Activated CD4-positive, alpha-beta T cell treated with anti-CD3 and anti-CD28 coated beads for 36 hours (primary cell): ENCODE data around the gene PAQR8. TPM values are rescaled to one million over a fixed set of nuclear protein-coding genes. Genes with fewer than 3 reads are reported as not detected.

Experiments used
- ATAC-seq: fragments of 200-7000 bp; cut with Tn5 transposase; one replicate; pipeline ENCODE4 v1.10.0; 2021; ENCODE audit warnings: mild to moderate bottlenecking, moderate library complexity
- CTCF ChIA-PET: fragments of 350-600 bp; sonication (Branson Sonifier 250); formaldehyde crosslinking; loops from one replicate; lab custom pipeline; 2021; ENCODE audit warnings: antibody characterized with exemption; lab: Charles Lee
- POLR2A ChIA-PET: fragments of 350-600 bp; sonication (Branson Sonifier 250); formaldehyde crosslinking; loops from one replicate; lab custom pipeline; 2021; ENCODE audit warnings: antibody characterized with exemption, inconsistent platforms; lab: Charles Lee
- DNase-seq: peaks from one replicate; pipeline ENCODE4 v3.0.0-alpha.2; 2020
- H3K27ac Mint-ChIP-seq: one replicate; pipeline ENCODE4 v1.8.0; 2021; ENCODE audit warnings: mixed read lengths
- H3K27me3 Mint-ChIP-seq: one replicate; pipeline ENCODE4 v1.8.0; 2021; ENCODE audit warnings: mixed read lengths
- H3K36me3 Mint-ChIP-seq: one replicate; pipeline ENCODE4 v1.8.0; 2021; ENCODE audit warnings: low read depth, mixed read lengths
- H3K4me1 Mint-ChIP-seq: one replicate; pipeline ENCODE4 v1.8.0; 2021; ENCODE audit warnings: mixed read lengths
- H3K4me3 Mint-ChIP-seq: one replicate; pipeline ENCODE4 v1.8.0; 2021; ENCODE audit warnings: mild to moderate bottlenecking, moderate library complexity, mixed read lengths
- H3K9me3 Mint-ChIP-seq: one replicate; pipeline ENCODE4 v1.8.0; 2021; ENCODE audit warnings: low read depth, mixed read lengths
- intact Hi-C, 2 experiments: fragments of 100-400 bp; cut with DNase I in 1 of 2; cut with micrococcal nuclease in 1 of 2; formaldehyde crosslinking; loops; one replicate each; pipeline versions ENCODE4 v1.14.2 to v1.15.1; 2022 to 2024; cut with DNase I, micrococcal nuclease
- total RNA-seq, 2 experiments: library from RNA; stranded (reverse); gene quantifications; one replicate each; pipeline ENCODE4 v1.2.3, GENCODE V29; 2021

PAQR8 gene
- total RNA-seq, 2 experiments from 2014 or later, result 9.0 to 9.1 TPM

DNA sequence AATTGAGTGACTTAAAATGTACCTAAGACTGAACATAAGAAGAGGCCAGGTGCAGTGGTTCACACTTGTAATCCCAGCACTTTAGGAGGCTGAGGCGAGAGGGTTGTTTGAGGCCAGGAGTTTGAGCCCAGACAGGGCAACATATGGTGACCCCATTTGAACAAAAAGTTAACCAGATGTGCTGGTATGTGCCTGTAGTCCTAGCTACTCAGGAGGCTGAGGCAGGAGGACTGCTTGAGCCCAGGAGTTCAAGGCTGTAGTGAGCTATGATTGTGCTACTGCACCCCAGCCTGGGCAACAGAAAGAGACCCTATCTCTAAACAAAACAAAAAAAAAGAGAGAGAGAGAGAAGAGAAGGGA, 10.1 kb upstream of the PAQR8 start:
- peaks cover 14% of the 10 kb centered on the region for H3K4me1 Mint-ChIP-seq
- H3K36me3 Mint-ChIP-seq, result no peaks in the 10 kb centered on the region
- DNase-seq (no peak), ATAC-seq (no peak)
- ChIA-PET POLR2A (no interaction called here), CTCF (interaction anchor here (1.6 kb wide), 1 partner anchor 10 kb away, joined by 6 read pairs; the partner anchor contains the start of gene PAQR8)
- no peak overlapping the region for H3K27ac Mint-ChIP-seq
- no peaks in the 10 kb centered on the region for H3K9me3 Mint-ChIP-seq
- no peak overlapping the region for H3K4me3 Mint-ChIP-seq
- intact Hi-C loops, result no loop called here
- H3K27me3 Mint-ChIP-seq, result no peaks in the 10 kb centered on the region

GRCh38 chr6:52352239-52353018, 9.5 kb upstream of the PAQR8 start:
- Mint-ChIP-seq H3K4me1 (peaks cover 14% of the 10 kb centered on the region), H3K9me3 (no peaks in the 10 kb centered on the region), H3K4me3 (no peak overlapping the region), H3K27ac (no peak overlapping the region), H3K36me3 (no peaks in the 10 kb centered on the region), H3K27me3 (no peaks in the 10 kb centered on the region)
- ATAC-seq (peak; percentile 70), DNase-seq (no peak)
- intact Hi-C loops, result no loop called here
- POLR2A ChIA-PET, result no interaction called here
- CTCF ChIA-PET, result interaction anchor here (1.6 kb wide), 1 partner anchor 10 kb away, joined by 6 read pairs; the partner anchor contains the start of gene PAQR8

DNA sequence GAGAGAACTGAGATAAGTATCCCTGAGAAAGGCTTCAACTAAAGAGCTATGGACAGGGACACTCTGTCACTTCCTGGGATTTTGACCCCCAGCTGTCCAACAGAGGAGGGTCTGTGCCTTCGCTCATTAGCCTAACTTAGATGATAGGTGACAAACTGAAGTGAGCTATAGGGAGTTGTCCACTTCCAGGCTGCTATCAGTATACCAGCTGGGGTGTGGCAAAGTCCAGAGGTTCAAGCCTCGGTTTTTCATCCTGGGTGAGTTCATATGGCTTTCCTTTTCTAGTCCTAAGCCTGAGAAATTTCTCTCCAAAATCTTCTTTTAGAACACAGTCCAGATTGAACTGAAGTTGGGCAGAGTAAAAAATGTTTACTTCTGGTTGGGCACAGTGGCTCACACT, 5.9 kb upstream of the PAQR8 start:
- no peak overlapping the region for H3K4me3 Mint-ChIP-seq
- no peak for DNase-seq
- H3K4me1 Mint-ChIP-seq, result peaks cover 10% of the 10 kb centered on the region
- no peaks in the 10 kb centered on the region for H3K36me3 Mint-ChIP-seq
- H3K9me3 Mint-ChIP-seq, result no peaks in the 10 kb centered on the region
- ChIA-PET POLR2A (no interaction called here), CTCF (interaction anchor here (0.7 kb wide), 1 partner anchor 63 kb away, joined by 3 read pairs; no protein-coding TSS in a partner anchor)
- no peak for ATAC-seq
- no peak overlapping the region for H3K27ac Mint-ChIP-seq
- intact Hi-C loops, result no loop called here
- H3K27me3 Mint-ChIP-seq, result no peaks in the 10 kb centered on the region

DNA sequence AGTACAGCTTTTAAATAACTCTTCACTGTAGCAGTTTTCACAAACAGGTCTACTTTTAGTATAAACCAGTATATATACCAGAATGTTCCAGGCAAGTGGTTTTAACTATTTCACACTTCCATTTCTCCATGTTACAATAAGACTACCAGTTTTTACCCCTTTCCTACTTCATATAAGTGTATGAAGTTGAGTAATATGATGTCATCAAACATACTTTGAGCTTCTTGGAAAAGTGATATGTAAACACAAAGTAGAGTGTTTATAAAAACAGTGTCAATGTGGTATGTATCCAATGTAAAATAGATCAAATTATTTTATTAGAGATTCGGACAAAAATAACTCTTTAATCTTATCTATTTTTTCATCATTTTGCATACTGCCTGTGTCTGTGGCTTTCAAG, 2.5 kb upstream of the PAQR8 start:
- DNase-seq (no peak), ATAC-seq (no peak)
- H3K9me3 Mint-ChIP-seq, result no peaks in the 10 kb centered on the region
- H3K27ac Mint-ChIP-seq, result no peak overlapping the region
- H3K4me3 Mint-ChIP-seq, result no peak overlapping the region
- H3K4me1 Mint-ChIP-seq, result peaks cover 23% of the 10 kb centered on the region
- CTCF ChIA-PET, result interaction anchor here (1.3 to 1.7 kb wide), 3 partner anchors 13 to 40 kb away, joined by 3 to 4 read pairs (median 4); no protein-coding TSS in a partner anchor
- intact Hi-C loops, result no loop called here
- no peaks in the 10 kb centered on the region for H3K27me3 Mint-ChIP-seq
- POLR2A ChIA-PET, result no interaction called here
- H3K36me3 Mint-ChIP-seq, result peaks cover 11% of the 10 kb centered on the region

DNA sequence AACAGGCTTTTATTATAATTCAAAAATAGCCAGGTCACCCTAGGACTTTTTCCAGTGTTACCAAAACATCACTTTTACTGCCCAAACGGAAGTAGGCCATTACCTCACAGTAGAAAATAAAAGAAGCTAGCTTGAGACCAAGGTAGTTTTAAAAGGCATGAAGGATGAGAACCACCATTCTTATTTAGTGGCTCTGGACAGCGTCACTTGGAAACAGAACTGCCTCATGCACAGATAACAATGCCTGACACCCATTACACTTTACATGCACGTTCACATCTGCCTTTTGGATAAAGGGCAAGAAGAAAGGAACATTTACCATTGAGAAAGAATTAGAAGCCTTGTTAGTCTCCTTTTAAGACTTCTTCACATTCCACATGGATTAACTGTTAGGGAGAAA, 1.9 kb upstream of the PAQR8 start:
- H3K27ac Mint-ChIP-seq, result no peak overlapping the region
- ChIA-PET CTCF (interaction anchor here (0.9 to 1.7 kb wide), 3 partner anchors 12 to 40 kb away, joined by 4 read pairs; no protein-coding TSS in a partner anchor), POLR2A (no interaction called here)
- no peak overlapping the region for H3K4me3 Mint-ChIP-seq
- intact Hi-C loops, result loop anchor here (5.0 to 10.0 kb wide), 2 partner anchors 53 to 1435 kb away; partner anchors contain the start of gene LRRC1 (in 1 of the 2)
- DNase-seq (no peak), ATAC-seq (no peak)
- no peaks in the 10 kb centered on the region for H3K27me3 Mint-ChIP-seq
- H3K4me1 Mint-ChIP-seq, result peaks cover 29% of the 10 kb centered on the region
- H3K9me3 Mint-ChIP-seq, result no peaks in the 10 kb centered on the region
- peaks cover 11% of the 10 kb centered on the region for H3K36me3 Mint-ChIP-seq

GRCh38 chr6:52360601-52361413, 1.1 kb upstream of the PAQR8 start:
- DNase-seq (no peak), ATAC-seq (no peak)
- ChIA-PET CTCF (interaction anchor here (0.9 to 1.7 kb wide), 3 partner anchors 11 to 39 kb away, joined by 4 read pairs; no protein-coding TSS in a partner anchor), POLR2A (no interaction called here)
- Mint-ChIP-seq H3K4me1 (peaks cover 33% of the 10 kb centered on the region), H3K9me3 (no peaks in the 10 kb centered on the region), H3K27ac (peak overlapping the region; percentile 94), H3K4me3 (peak overlapping the region; percentile 99), H3K36me3 (peaks cover 11% of the 10 kb centered on the region), H3K27me3 (no peaks in the 10 kb centered on the region)
- intact Hi-C loops, result loop anchor here (5.0 to 10.0 kb wide), 2 partner anchors 54 to 1434 kb away; partner anchors contain the start of gene LRRC1 (in 1 of the 2)

- no peaks in the 10 kb centered on the region for H3K27me3 Mint-ChIP-seq
- peak; percentile 31 for ATAC-seq
- intact Hi-C loops, result loop anchor here (5.0 to 10.0 kb wide), 2 partner anchors 54 to 1433 kb away; partner anchors contain the start of gene LRRC1 (in 1 of the 2)
- H3K4me3 Mint-ChIP-seq, result peak overlapping the region; percentile 99
- H3K9me3 Mint-ChIP-seq, result no peaks in the 10 kb centered on the region
- peak; percentile 40 for DNase-seq
- peak overlapping the region; percentile 94 for H3K27ac Mint-ChIP-seq
- H3K36me3 Mint-ChIP-seq, result peaks cover 13% of the 10 kb centered on the region
- CTCF ChIA-PET, result interaction anchor here (0.7 to 3.5 kb wide), 14 partner anchors 10 to 214 kb away, joined by 3 to 30 read pairs (median 4); partner anchors contain the start of gene MCM3
- H3K4me1 Mint-ChIP-seq, result peaks cover 39% of the 10 kb centered on the region
- POLR2A ChIA-PET, result interaction anchor here (0.5 to 2.2 kb wide), 9 partner anchors 29 to 204 kb away, joined by 3 to 13 read pairs (median 3); no protein-coding TSS in a partner anchor
Observed at GRCh38 chr6:52361414-52361944, 472 bp upstream of the PAQR8 start.

GRCh38 chr6:52362443-52363227, 684 bp downstream of the PAQR8 start:
- peak overlapping the region; percentile 99 for H3K4me3 Mint-ChIP-seq
- intact Hi-C loops, result loop anchor here (1.0 to 10.0 kb wide), 8 partner anchors 28 to 1432 kb away; partner anchors contain the start of genes MCM3 (in 2 of the 2), EFHC1 (in 1 of the 2) and LRRC1 (in 1 of the 2)

DNA sequence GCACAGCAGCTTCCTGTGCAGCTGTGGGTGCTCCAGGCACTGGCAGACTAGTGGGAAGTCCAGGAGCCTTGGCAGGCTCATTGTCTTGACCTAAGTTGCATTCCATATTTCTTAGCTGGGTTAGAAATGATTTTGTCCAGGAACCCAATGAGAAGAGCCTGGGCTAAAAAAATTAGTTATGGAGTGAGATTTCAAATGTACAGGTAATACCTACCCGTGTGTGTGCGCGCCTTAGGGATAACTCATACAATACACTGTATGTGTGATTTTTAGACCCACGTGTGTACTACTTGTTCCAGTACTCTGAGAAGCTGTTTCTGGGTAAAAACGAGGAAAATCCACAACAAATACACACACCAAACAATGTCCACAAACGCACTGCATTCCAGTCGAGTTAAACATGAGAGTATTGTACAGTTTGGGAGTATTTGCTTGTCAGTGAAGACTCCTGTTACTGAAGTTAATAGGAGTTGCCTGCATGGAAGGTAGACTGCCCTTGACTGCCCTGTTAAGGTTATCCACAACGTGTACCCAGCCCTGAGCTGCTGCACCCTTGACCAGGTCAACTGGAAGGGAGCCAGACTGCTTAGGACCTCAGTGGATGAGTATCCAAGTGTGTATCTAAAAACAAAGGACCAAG, 1.4 kb downstream of the PAQR8 start:
- ChIA-PET POLR2A (interaction anchor here (0.7 to 2.2 kb wide), 3 partner anchors 27 to 78 kb away, joined by 3 to 13 read pairs (median 3); no protein-coding TSS in a partner anchor), CTCF (interaction anchor here (0.5 to 3.5 kb wide), 15 partner anchors 9 to 203 kb away, joined by 3 to 30 read pairs (median 5); partner anchors contain the start of gene MCM3)
- H3K27ac Mint-ChIP-seq, result peak overlapping the region; percentile 93
- H3K27me3 Mint-ChIP-seq, result no peaks in the 10 kb centered on the region
- ATAC-seq, result no peak
- DNase-seq, result no peak
- peak overlapping the region; percentile 99 for H3K4me3 Mint-ChIP-seq
- peaks cover 30% of the 10 kb centered on the region for H3K36me3 Mint-ChIP-seq
- no peaks in the 10 kb centered on the region for H3K9me3 Mint-ChIP-seq
- intact Hi-C loops, result loop anchor here (2.0 to 10.0 kb wide), 4 partner anchors 27 to 1431 kb away; partner anchors contain the start of gene LRRC1 (in 1 of the 2)
- peaks cover 56% of the 10 kb centered on the region for H3K4me1 Mint-ChIP-seq

More at GRCh38 chr6:52362443-52363227, 684 bp downstream of the PAQR8 start:
- Mint-ChIP-seq H3K4me1 (peaks cover 49% of the 10 kb centered on the region), H3K9me3 (no peaks in the 10 kb centered on the region), H3K36me3 (peaks cover 23% of the 10 kb centered on the region), H3K27me3 (no peaks in the 10 kb centered on the region), H3K27ac (peak overlapping the region; percentile 93)
- DNase-seq (peak; percentile 62), ATAC-seq (peak; percentile 59)
- CTCF ChIA-PET, result interaction anchor here (0.5 to 3.5 kb wide), 24 partner anchors 9 to 213 kb away, joined by 3 to 30 read pairs (median 4); partner anchors contain the start of genes EFHC1 and MCM3
- POLR2A ChIA-PET, result interaction anchor here (0.6 to 2.2 kb wide), 12 partner anchors 18 to 205 kb away, joined by 3 to 13 read pairs (median 3); partner anchors contain the start of gene EFHC1
